HepG2 (cell line): Measurements from ENCODE around the gene AHCYL1. TPM values are rescaled to one million over a fixed set of nuclear protein-coding genes. Genes with fewer than 3 reads are reported as not detected.

Source experiments
- ATAC-seq: fragments of 200-7000 bp; cut with Tn5 transposase; 3 replicates; pipeline ENCODE4 v1.9.1; 2020; ENCODE audit warnings: mild to moderate bottlenecking, moderate library complexity
- BruUV-seq: library from RNA; stranded (reverse); fragments of 400-500 nt; replicated peaks from 2 replicates; lab custom pipeline; 2021; lab: Mats Ljungman, UMichigan
- CTCF ChIA-PET: fragments of 300-600 bp; formaldehyde crosslinking; extraction: SDS; loops from one replicate; lab custom pipeline; 2021; ENCODE audit warnings: low total read pairs, inconsistent platforms, low intra/inter-chr PET ratio; lab: Yijun Ruan, JAX
- POLR2A ChIA-PET: fragments of 350-600 bp; sonication (Branson Sonifier 250); formaldehyde crosslinking; loops from one replicate; lab custom pipeline; 2020; ENCODE audit warnings: antibody characterized with exemption, inconsistent platforms; lab: Yijun Ruan, JAX
- DNase-seq: peaks from one replicate; pipeline ENCODE4 v3.0.0-alpha.2; 2015; ENCODE audit warnings: low spot score
- FAIRE-seq: peaks from 3 replicates; lab custom pipeline; 2011; peaks lifted over from hg19 to GRCh38; lab: Jason Lieb, UNC
- H2AFZ ChIP-seq: one replicate; pipeline ENCODE4 v1.6.1; 2011; ENCODE audit warnings: low read length, inconsistent platforms
- H3K27ac ChIP-seq: fragments of 300-600 bp; 3 replicates; pipeline ENCODE4 v1.8.0; 2011; ENCODE audit warnings: mixed run types, mild to moderate bottlenecking, mixed read lengths, low read length, inconsistent platforms; ENCODE audit not compliant: insufficient read depth; ENCODE audit errors: extremely low read length
- H3K27me3 ChIP-seq, 2 experiments: fragments of 200-600 bp in 1 of 2; 2 replicates in 1 of 2; 3 replicates in 1 of 2; pipeline versions ENCODE4 v1.6.0 to v1.8.0; 2011; ENCODE audit warnings: low read length in 2 of 2, mild to moderate bottlenecking in 2 of 2, moderate library complexity in 2 of 2, inconsistent platforms in 1 of 2; ENCODE audit not compliant: insufficient read depth in 2 of 2, control insufficient read depth in 1 of 2
- H3K36me3 ChIP-seq, 2 experiments: fragments of 200-600 bp in 1 of 2; replicated peaks in 1 of 2; 2 replicates in 1 of 2; 3 replicates in 1 of 2; pipeline versions ENCODE4 v1.5.1 to v1.8.0; 2011; ENCODE audit warnings: low read length in 2 of 2, inconsistent platforms in 1 of 2; ENCODE audit not compliant: insufficient read depth in 2 of 2, control insufficient read depth in 1 of 2
- H3K4me1 ChIP-seq: 2 replicates; pipeline ENCODE4 v1.5.1; 2012; ENCODE audit warnings: low read length, inconsistent platforms; ENCODE audit not compliant: insufficient read depth
- H3K4me2 ChIP-seq: 2 replicates; pipeline ENCODE4 v1.6.0; 2011; ENCODE audit warnings: low read depth, low read length, inconsistent platforms
- H3K4me3 ChIP-seq, 3 experiments: fragments of 200-600 bp in 1 of 3; sonication (generic), shearing (Covaris generic) in 1 of 3; replicated peaks in 1 of 3; 2 replicates each; pipeline ENCODE4 v1.5.1; 2011 to 2016; ENCODE audit warnings: low read length in 3 of 3, inconsistent platforms in 2 of 3, low read depth in 2 of 3, mild to moderate bottlenecking in 2 of 3, control low read depth in 1 of 3, mixed read lengths in 1 of 3; ENCODE audit not compliant: insufficient read depth in 1 of 3
- H3K79me2 ChIP-seq: one replicate; pipeline ENCODE4 v1.6.1; 2011; ENCODE audit warnings: low read length, inconsistent platforms; ENCODE audit not compliant: insufficient read depth
- H3K9ac ChIP-seq: 2 replicates; pipeline ENCODE4 v1.6.0; 2011; ENCODE audit warnings: mild to moderate bottlenecking, low read depth, low read length, inconsistent platforms; ENCODE audit not compliant: insufficient read depth
- H3K9me3 ChIP-seq: 2 replicates; pipeline ENCODE4 v1.5.1; 2012; ENCODE audit warnings: mild to moderate bottlenecking, low read length
- H4K20me1 ChIP-seq: 2 replicates; pipeline ENCODE4 v1.6.0; 2011; ENCODE audit warnings: inconsistent platforms, mild to moderate bottlenecking, low read length, moderate library complexity; ENCODE audit not compliant: insufficient read depth
- ARID5B ChIP-seq: IDR thresholded peaks from 2 replicates; pipeline ENCODE4 v1.4.0; 2020; ENCODE audit warnings: mild to moderate bottlenecking, missing genetic modification reagents
- CREM ChIP-seq, 2 experiments: sonication (generic) in 1 of 2; formaldehyde crosslinking in 1 of 2; IDR thresholded peaks; 2 replicates each; pipeline versions ENCODE4 v1.4.0 to v1.6.1; 2016 to 2020; ENCODE audit warnings: antibody characterized with exemption in 1 of 2, mild to moderate bottlenecking in 1 of 2, missing genetic modification reagents in 1 of 2
- DNMT1 ChIP-seq: sonication (generic); formaldehyde crosslinking; IDR thresholded peaks from 2 replicates; pipeline ENCODE4 v1.5.1; 2020; ENCODE audit warnings: mild to moderate bottlenecking, missing genetic modification reagents
- DRAP1 ChIP-seq: IDR thresholded peaks from 2 replicates; pipeline ENCODE4 v1.6.1; 2016; ENCODE audit warnings: missing genetic modification reagents, missing compliant biosample characterization
- HNRNPK ChIP-seq: fragments of 200-400 bp; formaldehyde crosslinking; IDR thresholded peaks from 2 replicates; pipeline ENCODE4 v1.6.1; 2018; ENCODE audit warnings: low read length, low read depth, moderate library complexity, mild to moderate bottlenecking; ENCODE audit not compliant: poor library complexity, severe bottlenecking
- PCBP1 ChIP-seq: fragments of 200-400 bp; formaldehyde crosslinking; IDR thresholded peaks from 2 replicates; pipeline ENCODE4 v1.6.1; 2017; ENCODE audit warnings: mild to moderate bottlenecking, low read depth, low read length, borderline replicate concordance
- RELA ChIP-seq: sonication (generic); formaldehyde crosslinking; IDR thresholded peaks from 2 replicates; pipeline ENCODE4 v1.4.0; 2020; ENCODE audit warnings: missing genetic modification reagents
- SCMH1 ChIP-seq: sonication (generic); formaldehyde crosslinking; IDR thresholded peaks from 2 replicates; pipeline ENCODE4 v1.9.0; 2021; ENCODE audit warnings: missing genetic modification reagents, mild to moderate bottlenecking, borderline replicate concordance
- ZBTB21 ChIP-seq: sonication (generic); formaldehyde crosslinking; IDR thresholded peaks from 2 replicates; pipeline ENCODE4 v1.4.0; 2020; ENCODE audit warnings: missing genetic modification reagents
- ZFAT ChIP-seq: sonication (generic); formaldehyde crosslinking; conservative IDR thresholded peaks from 2 replicates; pipeline ENCODE4 v1.8.1; 2023; ENCODE audit warnings: missing genetic modification reagents, inconsistent platforms
- ZGPAT ChIP-seq: IDR thresholded peaks from 2 replicates; pipeline ENCODE4 v1.6.1; 2016; ENCODE audit warnings: mild to moderate bottlenecking
- ZKSCAN1 ChIP-seq: fragments of 150-350 bp; IDR thresholded peaks from 2 replicates; pipeline ENCODE4 v1.6.1; 2014; ENCODE audit warnings: low read length
- ZKSCAN5 ChIP-seq: sonication (generic); formaldehyde crosslinking; IDR thresholded peaks from 2 replicates; pipeline ENCODE4 v1.5.1; 2020; ENCODE audit warnings: mild to moderate bottlenecking, missing genetic modification reagents
- ZNF274 ChIP-seq: sonication (generic); formaldehyde crosslinking; IDR thresholded peaks from 2 replicates; pipeline ENCODE4 v1.5.1; 2020; ENCODE audit warnings: mild to moderate bottlenecking, missing genetic modification reagents
- ZNF441 ChIP-seq: sonication (generic); formaldehyde crosslinking; IDR thresholded peaks from 2 replicates; pipeline ENCODE4 v1.7.0; 2021; ENCODE audit warnings: missing genetic modification reagents, borderline replicate concordance
- ZNF7 ChIP-seq: IDR thresholded peaks from 2 replicates; pipeline ENCODE4 v1.6.1; 2016; ENCODE audit warnings: missing biosample characterization, missing genetic modification reagents
- ZNF770 ChIP-seq: sonication (generic); formaldehyde crosslinking; IDR thresholded peaks from 2 replicates; pipeline ENCODE4 v1.5.0; 2020; ENCODE audit warnings: mild to moderate bottlenecking, missing genetic modification reagents
- WGBS: methylation state at CpG from one replicate; pipeline ENCODE4 v1.1.6; 2017; ENCODE audit warnings: low lambda C conversion rate; 5-methylcytosine and 5-hydroxymethylcytosine counted together
- in situ Hi-C: cut with HindIII; loops from 2 replicates; pipeline ENCODE4 v1.10.0; 2017; ENCODE audit warnings: low pct_unique_long_range_greater_than_20kb; ENCODE audit not compliant: extremely low pct_ligation_motif_present
- intact Hi-C: fragments of 100-400 bp; cut with micrococcal nuclease; formaldehyde crosslinking; loops from one replicate; pipeline ENCODE4 v1.10.0; 2022; ENCODE audit not compliant: unreplicated experiment
- polyA plus RNA-seq, 8 experiments: library from polyadenylated mRNA; depleted of rRNA in 3 of 8; stranded (reverse) in 7 of 8; unstranded in 1 of 8; fragments of >200 nt; fragmentation: Illumina TruSeq in 4 of 8; extraction: Trizol in 4 of 8; gene quantifications; 2 replicates each; pipeline versions ENCODE4 v1.2.1 to v1.2.3, GENCODE V29; 2011 to 2016; ENCODE audit warnings: low read depth in 4 of 8, missing spikeins in 1 of 8, mixed read lengths in 1 of 8; ENCODE audit not compliant: insufficient read depth in 1 of 8
- total RNA-seq, 5 experiments: library from RNA; depleted of rRNA; stranded (reverse); fragments of >200 nt; fragmentation: Illumina TruSeq; extraction: Trizol; gene quantifications; 2 replicates each; pipeline ENCODE4 v1.2.3, GENCODE V29; 2016; ENCODE audit warnings: low read depth in 1 of 5

AHCYL1 gene
- total and polyA plus RNA-seq, 2 of the 13 experiments (the other 11 are each of a cell fraction or from before 2014, with no cell fraction given): 40.9 to 76.3 TPM

GRCh38 chr1:110021285-110021684, 36.7 kb downstream of the AHCYL1 start (continued):
- TF ChIP-seq HNRNPK (no peak), ZKSCAN5 (no peak), ZFAT (CRISPR knock-in tag) (no peak), ZNF770 (CRISPR knock-in tag) (no peak), RELA (CRISPR knock-in tag) (no peak), DNMT1 (CRISPR knock-in tag) (no peak), ZNF7 (CRISPR knock-in tag) (no peak), ZKSCAN1 (no peak), ZGPAT (CRISPR knock-in tag) (no peak), ZBTB21 (no peak), PCBP1 (no peak), ZNF441 (no peak)

- intact Hi-C loops (no loop called here), in situ Hi-C loops (no loop called here)
- Histone ChIP-seq H3K27me3 (no peaks in the 10 kb centered on the region), H3K9ac (no peak overlapping the region), H3K4me1 (no peaks in the 10 kb centered on the region), H3K27ac (no peak overlapping the region), H3K9me3 (no peaks in the 10 kb centered on the region), H3K79me2 (no peaks in the 10 kb centered on the region), H4K20me1 (no peaks in the 10 kb centered on the region), H2AFZ (no peak overlapping the region), H3K36me3 (peaks cover 11 to 46% of the 10 kb centered on the region in 2 experiments), H3K4me3 (no peak overlapping the region), H3K4me2 (no peak overlapping the region)
- ChIA-PET POLR2A (no interaction called here), CTCF (no interaction called here)
- WGBS: over 99% methylated on average over 4 of the region's 4 CpGs
- DNase-seq (no peak), ATAC-seq (no peak), FAIRE-seq (no peak)
- no TSS peak for BruUV-seq
- TF ChIP-seq SCMH1 (no peak), DRAP1 (CRISPR knock-in tag) (no peak), ARID5B (CRISPR knock-in tag) (no peak), CREM (IDR thresholded peaks at IDR 0.05) (no peak), CREM (CRISPR knock-in tag; IDR thresholded peaks at IDR 0.05) (no peak), ZNF274 (no peak)
Measured at GRCh38 chr1:110024613-110025012, 40.0 kb downstream of the AHCYL1 start.
